Tibial nerve (tissue), 4 donors: ENCODE data around the gene HBA2. TPM values are rescaled to one million over a fixed set of nuclear protein-coding genes. Genes with fewer than 3 reads are reported as not detected.
"Not testable (repeated sequence)": the region's sequence is repeated elsewhere in the genome, so short reads cannot be mapped to it uniquely, and the experiment has no call there.

Experiments used
- DNase-seq, 2 donors: peaks; one replicate each; pipeline ENCODE4 v3.0.0-alpha.2; 2019; ENCODE audit warnings: low spot score in 2 of 2
- H3K27ac ChIP-seq, 4 donors: fragments of 200-600 bp; sonication (generic) in 3 of 4; one replicate each; pipeline ENCODE4 v1.5.1; 2017 to 2019; ENCODE audit warnings: mild to moderate bottlenecking in 1 of 4
- H3K27me3 ChIP-seq, 2 donors: fragments of 200-600 bp; sonication (generic) in 1 of 2; one replicate each; pipeline versions ENCODE4 v1.5.1 to v1.6.0; 2017 to 2019
- H3K36me3 ChIP-seq, 3 donors: fragments of 200-600 bp; sonication (generic); one replicate each; pipeline ENCODE4 v1.5.1; 2018 to 2019
- H3K4me1 ChIP-seq, 4 donors: fragments of 200-600 bp; sonication (generic) in 3 of 4; one replicate each; pipeline ENCODE4 v1.5.1; 2017 to 2019
- H3K4me3 ChIP-seq, 4 donors: fragments of 200-600 bp; sonication (generic) in 3 of 4; one replicate each; pipeline ENCODE4 v1.5.1; 2017 to 2019; ENCODE audit warnings: mild to moderate bottlenecking in 1 of 4, moderate library complexity in 1 of 4
- H3K9me3 ChIP-seq, 4 donors: fragments of 200-600 bp; sonication (generic) in 3 of 4; one replicate each; pipeline ENCODE4 v1.5.1; 2017 to 2019
- CTCF ChIP-seq, 5 experiments: fragments of 200-600 bp in 3 of 5; fragments of 450-650 bp in 2 of 5; sonication (generic) in 3 of 5; IDR thresholded peaks; one replicate each; pipeline ENCODE4 v1.5.1; 2016 to 2019; ENCODE audit warnings: antibody characterized with exemption in 5 of 5, mild to moderate bottlenecking in 3 of 5, moderate library complexity in 2 of 5
- EP300 ChIP-seq, 2 donors: sonication (generic); formaldehyde crosslinking; IDR thresholded peaks; one replicate each; pipeline ENCODE4 v1.6.1; 2017; ENCODE audit warnings: antibody characterized with exemption in 2 of 2, mild to moderate bottlenecking in 1 of 2
- POLR2A ChIP-seq, 2 donors: fragments of 450-650 bp; IDR thresholded peaks; one replicate each; pipeline ENCODE4 v1.6.1; 2017; ENCODE audit warnings: antibody characterized with exemption in 2 of 2, mild to moderate bottlenecking in 2 of 2, moderate library complexity in 2 of 2
- WGBS, 2 donors: methylation state at CpG; one replicate each; pipeline ENCODE4 v1.1.5; 2018; 5-methylcytosine and 5-hydroxymethylcytosine counted together
- total RNA-seq, 4 donors: library from RNA; depleted of rRNA; stranded (reverse); fragments of >200 nt; gene quantifications; one replicate each; pipeline ENCODE4 v1.1.0, GENCODE V29; 2016

The HBA2 gene
- total RNA-seq: 100 to 1,000 TPM in 2 of 4 donors, 10 to 100 TPM in 2; 10.1 to 495 (median 102) TPM

GRCh38 chr16:172374-172941, at the start of gene HBA2:
Gene HBA2 (plus strand): TSS chr16:172876. CDS start chr16:172913, 37 bp downstream.
- H3K27me3 ChIP-seq: peaks cover 0 to 76% of the 10 kb centered on the region in 2 donors
- no CpG with 5 or more reads among the region's 74 CpGs for WGBS, 2 donors

DNA sequence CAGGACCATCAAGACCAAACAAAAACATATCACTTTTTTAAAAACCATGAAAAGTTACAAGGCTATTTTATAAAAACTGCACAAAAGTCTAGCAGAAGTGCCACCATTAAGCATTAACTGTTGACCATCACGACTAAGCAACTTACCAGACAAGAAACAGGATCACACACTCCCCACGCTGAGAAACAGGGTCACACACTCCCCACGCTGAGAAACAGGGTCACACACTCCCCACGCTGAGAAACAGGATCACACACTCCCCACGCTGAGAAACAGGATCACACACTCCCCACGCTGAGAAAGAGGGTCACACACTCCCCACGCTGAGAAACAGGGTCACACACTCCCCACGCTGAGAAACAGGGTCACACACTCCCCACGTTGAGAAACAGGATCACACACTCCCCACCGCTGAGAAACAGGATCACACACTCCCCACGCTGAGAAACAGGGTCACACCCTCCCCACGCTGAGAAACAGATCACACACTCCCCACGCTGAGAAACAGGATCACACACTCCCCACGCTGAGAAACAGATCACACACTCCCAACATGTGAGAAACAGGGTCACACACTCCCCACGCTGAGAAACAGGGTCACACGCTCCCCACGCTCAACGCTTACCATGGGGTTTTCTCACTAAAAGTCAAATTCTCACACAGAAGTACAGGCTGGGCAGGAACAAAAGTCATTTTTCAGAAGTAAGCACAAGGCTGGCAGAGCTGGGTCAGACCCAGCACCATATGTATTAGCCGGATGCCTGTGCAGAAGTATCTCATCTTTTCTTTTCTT, 48.9 kb upstream of the HBA2 start:
- H3K4me3 ChIP-seq, H3K27me3 ChIP-seq, DNase-seq, H3K4me1 ChIP-seq, H3K9me3 ChIP-seq, H3K27ac ChIP-seq: not testable (repeated sequence)
- 65 to 79% methylated on average over 17 to 19 of the region's 19 CpGs for WGBS, 2 donors
- H3K36me3 ChIP-seq: peaks cover 0 to 26% (median 0%) of the 10 kb centered on the region in 3 donors

More at GRCh38 chr16:172374-172941, at the start of gene HBA2:
- DNase-seq, H3K9me3 ChIP-seq, H3K36me3 ChIP-seq, H3K27ac ChIP-seq, H3K4me3 ChIP-seq: not testable (repeated sequence)
- peaks cover 0 to 17% (median 1%) of the 10 kb centered on the region in 4 donors for H3K4me1 ChIP-seq

GRCh38 chr16:125011-125410, 47.7 kb upstream of the HBA2 start:
- peaks cover 0 to 33% (median 0%) of the 10 kb centered on the region in 3 donors for H3K36me3 ChIP-seq
- no peaks in the 10 kb centered on the region for H3K9me3 ChIP-seq

DNA sequence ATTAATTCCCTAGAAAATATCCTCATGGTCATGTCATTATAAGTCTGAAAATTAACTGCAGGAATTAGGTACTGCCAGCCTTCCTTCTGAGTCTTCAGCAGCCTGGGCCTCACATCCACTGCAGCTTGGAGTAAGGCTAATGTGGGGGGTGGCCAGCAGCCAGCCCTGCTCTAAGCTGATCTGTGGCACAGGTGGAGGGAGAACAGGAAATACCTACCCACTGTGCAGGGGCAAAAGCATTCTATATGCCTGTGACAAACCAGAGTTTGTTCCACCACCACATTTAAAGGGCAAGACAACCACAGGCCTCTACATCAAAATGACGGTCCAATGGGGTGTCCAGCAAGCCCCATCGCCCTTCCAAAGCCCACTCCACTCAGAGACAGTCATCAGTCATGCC, 43.6 kb upstream of the HBA2 start:
- Histone ChIP-seq H3K36me3 (peaks cover 0 to 25% (median 0%) of the 10 kb centered on the region in 3 donors), H3K27ac (no peak overlapping the region), H3K9me3 (no peaks in the 10 kb centered on the region), H3K27me3 (no peaks in the 10 kb centered on the region), H3K4me1 (peaks cover 0 to 6% (median 0%) of the 10 kb centered on the region in 4 donors), H3K4me3 (no peak overlapping the region)
- WGBS, 2 donors: 84 to 85% methylated on average over 2 of the region's 2 CpGs
- TF ChIP-seq CTCF (IDR thresholded peaks at IDR 0.05) (no peak), POLR2A (IDR thresholded peaks at IDR 0.05) (no peak), EP300 (IDR thresholded peaks at IDR 0.05) (no peak)
- no peak for DNase-seq

More at GRCh38 chr16:125011-125410, 47.7 kb upstream of the HBA2 start:
- Histone ChIP-seq H3K27me3 (no peaks in the 10 kb centered on the region), H3K27ac (no peak overlapping the region), H3K4me3 (no peak overlapping the region), H3K4me1 (no peaks in the 10 kb centered on the region)
- no peak for DNase-seq
- no peak for TF ChIP-seq CTCF (IDR thresholded peaks at IDR 0.05)
- TF ChIP-seq POLR2A (IDR thresholded peaks at IDR 0.05): no peak
- no peak for TF ChIP-seq EP300 (IDR thresholded peaks at IDR 0.05)
- WGBS, 2 donors: 68 to 74% methylated on average over 3 of the region's 3 CpGs

DNA sequence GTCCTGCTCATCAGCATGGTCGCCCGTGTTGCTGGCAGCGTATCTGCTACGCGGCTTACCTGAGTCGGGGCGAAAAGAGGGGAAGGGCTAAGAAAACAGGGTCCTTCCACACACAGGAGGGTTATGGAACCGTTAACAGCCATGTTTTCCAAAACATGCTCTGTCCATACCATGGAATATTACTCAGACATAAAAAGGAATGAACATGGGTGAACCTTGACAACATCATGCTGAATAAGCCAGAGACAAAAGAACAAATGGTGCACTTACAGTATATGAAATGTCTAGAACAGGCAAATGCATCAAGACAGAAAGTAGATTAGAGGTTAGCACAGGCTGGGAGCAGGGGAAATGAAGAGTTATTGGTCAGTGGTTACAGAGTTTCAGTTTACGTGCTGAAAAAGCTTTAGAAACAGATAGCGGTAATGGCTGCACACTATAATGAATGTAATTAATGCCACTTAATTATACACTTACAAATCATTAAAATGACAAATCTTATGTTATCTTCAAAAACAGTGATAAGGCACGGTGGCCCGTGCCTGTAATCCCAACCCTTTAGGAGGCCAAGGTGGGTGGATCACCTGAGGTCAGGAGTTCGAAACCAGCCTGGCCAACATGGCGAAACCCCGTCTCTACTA, 42.0 kb upstream of the HBA2 start:
- no peak for DNase-seq
- Histone ChIP-seq H3K27ac (no peak overlapping the region), H3K36me3 (peaks cover 0 to 18% (median 0%) of the 10 kb centered on the region in 3 donors), H3K4me3 (no peak overlapping the region), H3K27me3 (no peaks in the 10 kb centered on the region), H3K4me1 (peaks cover 0 to 11% (median 0%) of the 10 kb centered on the region in 4 donors), H3K9me3 (no peaks in the 10 kb centered on the region)
- TF ChIP-seq CTCF (IDR thresholded peaks at IDR 0.05) (no peak), EP300 (IDR thresholded peaks at IDR 0.05) (no peak), POLR2A (IDR thresholded peaks at IDR 0.05) (no peak)
- 92 to 94% methylated on average over 15 of the region's 15 CpGs for WGBS, 2 donors

- Histone ChIP-seq H3K4me1 (peaks cover 0 to 15% (median 0%) of the 10 kb centered on the region in 4 donors), H3K27ac (no peak overlapping the region), H3K9me3 (no peaks in the 10 kb centered on the region), H3K36me3 (peaks cover 0 to 18% (median 0%) of the 10 kb centered on the region in 3 donors), H3K27me3 (no peaks in the 10 kb centered on the region), H3K4me3 (no peak overlapping the region)
- TF ChIP-seq CTCF (IDR thresholded peaks at IDR 0.05): no peak
- TF ChIP-seq POLR2A (IDR thresholded peaks at IDR 0.05): no peak
- TF ChIP-seq EP300 (IDR thresholded peaks at IDR 0.05): no peak
- 94 to 95% methylated on average over 7 of the region's 7 CpGs for WGBS, 2 donors
- no peak for DNase-seq
Observed at GRCh38 chr16:132120-132519, 40.6 kb upstream of the HBA2 start.
